H1 (cell line): Measurements from ENCODE around the gene CCDC106. TPM values are rescaled to one million over a fixed set of nuclear protein-coding genes. Genes with fewer than 3 reads are reported as not detected.

Experiments used
- CHD1 ChIP-seq: IDR thresholded peaks from 2 replicates; pipeline ENCODE4 v1.6.1; 2012; ENCODE audit warnings: low read depth, low read length, improper control_type of control experiment
- E2F6 ChIP-seq: IDR thresholded peaks from 2 replicates; pipeline ENCODE4 v1.6.1; 2012; ENCODE audit warnings: inconsistent platforms
- polyA plus RNA-seq, 7 experiments: library from polyadenylated mRNA; depleted of rRNA in 3 of 7; stranded (reverse) in 5 of 7; unstranded in 2 of 7; fragments of >200 nt in 5 of 7; fragments of 200-250 nt in 2 of 7; gene quantifications; 1 replicate in 5 of 7; 2 replicates in 1 of 7; 4 replicates in 1 of 7; pipeline versions ENCODE4 v1.2.1 to v1.2.3, GENCODE V29; 2011 to 2013; ENCODE audit warnings: missing spikeins in 2 of 7, mixed read lengths in 2 of 7
- total RNA-seq: library from RNA; stranded (reverse); fragmentation: NEBNext Ultra II Directional; extraction: Animal tissue kit (Norgen Biotek cat#: 25700); gene quantifications from 2 replicates; pipeline ENCODE4 v1.2.1, GENCODE V29; 2021

The CCDC106 gene
- total and polyA plus RNA-seq, 2 of the 8 experiments (the other 6 are each of a cell fraction or from before 2014, with no cell fraction given), result 12.0 to 20.1 TPM

GRCh38 chr19:55692681-55693081 is 44.7 kb downstream of the CCDC106 start (continued):
- TF ChIP-seq E2F6 (no peak), CHD1 (no peak)
